Stimulated activated CD4-positive, alpha-beta T cell treated with anti-CD3 and anti-CD28 coated beads, Interleukin-12 subunit alpha, Interleukin-12 subunit beta, amount 100 ng/mL, for 48 hours (primary cell): ENCODE results near the gene VAC14.

Experiments used
- DNase-seq, 3 donors: peaks; one replicate each; pipeline ENCODE4 v3.0.0-alpha.2; 2020; ENCODE audit warnings: low read depth in 2 of 3, low spot score in 1 of 3

The VAC14 gene

DNA sequence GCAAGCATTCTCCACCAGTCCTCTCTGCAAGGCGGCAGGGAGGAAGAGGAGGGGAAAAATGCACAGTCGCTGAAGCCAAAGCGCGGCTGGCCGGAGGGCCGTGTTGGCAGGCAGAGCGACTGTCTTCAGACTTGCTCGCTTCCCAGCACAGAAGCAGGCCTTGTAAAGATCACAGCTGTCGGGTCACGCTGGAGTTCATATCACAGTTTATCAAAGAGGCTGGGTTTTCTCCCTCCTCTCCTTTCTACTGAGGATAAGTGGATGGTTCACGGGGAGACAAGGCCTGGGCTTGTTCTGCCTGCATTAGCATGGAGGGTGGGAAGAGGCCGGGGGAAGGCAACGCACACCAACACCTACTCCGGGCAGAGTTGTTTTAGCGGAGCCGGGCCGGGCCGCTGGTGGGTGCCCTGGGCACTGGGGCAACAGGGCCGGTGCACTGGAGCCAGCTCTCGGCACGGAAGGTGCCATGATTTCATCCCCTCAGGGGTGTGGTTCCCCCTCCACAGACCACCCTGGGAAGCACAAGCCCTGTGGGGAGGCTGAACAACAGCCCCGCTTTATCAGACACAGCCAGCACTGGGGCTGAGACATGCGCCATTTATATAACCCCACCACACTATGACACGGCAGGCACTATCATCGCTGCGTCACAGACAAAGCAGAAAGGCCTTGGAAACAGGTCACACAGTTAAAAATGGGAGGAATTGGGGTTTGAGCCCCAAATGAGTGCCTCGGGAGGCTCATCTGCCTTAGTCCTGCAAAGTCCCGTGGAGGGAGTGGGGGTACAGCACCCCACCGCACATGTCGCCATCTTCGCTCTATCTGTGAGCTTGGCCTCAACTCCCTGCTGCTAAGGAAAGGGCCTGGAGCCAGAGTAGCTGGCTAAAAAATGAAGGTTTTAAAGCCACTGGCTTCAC is 74.8 kb downstream of the VAC14 start:
- no peak for DNase-seq

DNA sequence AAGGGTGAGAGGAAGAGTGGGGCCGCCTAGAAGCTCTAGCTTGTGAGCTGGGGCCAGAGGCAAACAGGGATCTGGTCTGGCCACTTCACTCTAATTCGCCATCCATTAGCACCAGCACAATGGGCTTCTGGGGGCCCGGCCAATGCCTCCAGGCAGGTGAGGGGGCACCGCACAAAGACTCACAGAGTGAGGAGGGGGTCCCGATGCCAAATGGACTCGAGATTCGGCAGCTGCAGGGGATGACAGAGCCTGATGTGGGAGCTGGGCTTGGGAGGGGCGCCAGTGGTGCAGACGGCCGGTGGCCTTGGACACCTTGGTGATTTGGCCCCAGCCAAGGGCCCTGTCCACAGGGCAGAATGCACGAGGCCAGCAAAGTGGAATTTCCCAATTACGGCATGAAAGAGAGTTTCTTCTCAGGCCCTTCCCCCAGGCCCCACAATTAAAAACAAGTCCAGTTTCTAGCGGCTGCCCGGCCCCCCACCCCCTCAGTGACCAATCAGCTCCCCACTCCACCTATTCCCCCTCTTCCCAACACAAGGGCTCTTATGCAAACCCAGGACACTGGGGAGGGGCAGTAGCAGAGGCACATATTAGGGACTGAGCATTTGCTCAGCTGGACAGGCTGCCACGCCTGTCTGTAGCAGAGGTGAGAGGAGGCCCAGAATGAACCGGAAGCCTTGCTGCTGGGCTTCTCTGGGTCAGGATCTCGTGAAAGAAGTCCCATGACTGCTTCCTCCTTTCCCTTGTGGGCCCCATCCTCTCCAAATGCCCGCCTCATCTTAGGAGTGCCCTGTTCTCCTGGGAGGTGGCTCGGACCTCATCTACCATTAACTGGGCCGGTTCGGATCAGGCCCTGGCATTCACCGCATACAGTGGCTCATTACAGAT is 75.7 kb downstream of the VAC14 start:
- no peak for DNase-seq

DNA sequence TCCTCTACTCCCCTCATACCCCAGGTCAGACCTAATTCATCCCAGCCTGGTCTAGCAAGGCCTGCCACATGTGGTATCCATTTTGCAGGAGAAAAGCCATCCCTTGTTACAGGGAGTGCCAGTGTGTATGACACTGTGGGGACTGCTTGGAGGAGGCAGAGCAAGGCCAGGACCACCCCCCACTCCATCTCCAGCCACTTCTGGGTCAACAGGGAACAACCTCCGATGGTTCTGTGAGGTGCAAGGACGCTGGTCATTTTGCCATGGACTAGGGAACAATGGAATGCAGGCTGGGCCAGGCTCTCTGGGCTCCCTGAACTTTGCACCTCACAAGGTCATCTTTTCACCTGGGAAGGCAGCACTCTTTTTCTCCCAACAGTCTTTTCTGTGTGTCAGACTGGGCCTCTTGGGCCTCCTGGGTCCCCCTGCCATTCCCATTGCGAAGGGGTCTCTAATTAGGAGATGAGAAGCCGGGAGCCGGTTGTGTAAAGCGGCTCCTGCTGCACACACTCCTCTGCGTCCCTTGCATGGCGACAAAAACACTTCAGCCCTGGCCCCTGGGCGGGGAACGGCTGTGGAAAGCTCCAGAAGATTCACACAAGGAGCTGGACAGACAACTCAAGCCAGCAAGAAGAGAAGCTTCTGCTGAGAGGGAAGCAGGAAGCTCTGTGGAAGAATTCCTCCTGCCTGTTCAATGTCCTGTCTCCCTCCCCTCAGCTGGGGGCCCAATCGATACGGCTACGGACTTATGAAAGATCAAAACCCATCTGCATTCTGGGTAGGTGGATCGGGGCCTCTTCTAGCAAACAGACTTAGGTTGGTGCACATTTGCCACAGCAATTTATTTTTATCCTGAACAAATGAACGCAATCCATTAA is 76.6 kb downstream of the VAC14 start:
- no peak for DNase-seq

DNA sequence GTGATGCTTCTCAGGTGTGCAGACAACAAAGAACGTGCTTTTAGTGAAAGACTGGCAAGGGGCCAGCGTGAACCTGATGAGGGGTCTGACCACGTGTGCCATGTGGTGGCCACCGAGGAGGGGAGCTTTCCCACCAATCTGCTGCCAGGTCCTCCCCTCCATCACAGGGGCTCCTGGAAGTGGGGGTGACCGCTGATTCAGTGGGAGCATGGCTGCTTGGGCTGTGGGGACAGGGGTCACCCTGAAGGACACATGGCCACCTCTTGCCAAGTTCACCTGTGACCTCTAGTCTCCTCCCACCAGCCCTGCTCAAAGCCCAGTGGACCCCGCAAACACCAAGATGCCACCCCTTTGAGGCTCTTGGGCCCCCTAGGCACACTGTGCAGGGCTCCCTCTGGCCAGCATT is 77.2 kb downstream of the VAC14 start:
- no peak for DNase-seq

DNA sequence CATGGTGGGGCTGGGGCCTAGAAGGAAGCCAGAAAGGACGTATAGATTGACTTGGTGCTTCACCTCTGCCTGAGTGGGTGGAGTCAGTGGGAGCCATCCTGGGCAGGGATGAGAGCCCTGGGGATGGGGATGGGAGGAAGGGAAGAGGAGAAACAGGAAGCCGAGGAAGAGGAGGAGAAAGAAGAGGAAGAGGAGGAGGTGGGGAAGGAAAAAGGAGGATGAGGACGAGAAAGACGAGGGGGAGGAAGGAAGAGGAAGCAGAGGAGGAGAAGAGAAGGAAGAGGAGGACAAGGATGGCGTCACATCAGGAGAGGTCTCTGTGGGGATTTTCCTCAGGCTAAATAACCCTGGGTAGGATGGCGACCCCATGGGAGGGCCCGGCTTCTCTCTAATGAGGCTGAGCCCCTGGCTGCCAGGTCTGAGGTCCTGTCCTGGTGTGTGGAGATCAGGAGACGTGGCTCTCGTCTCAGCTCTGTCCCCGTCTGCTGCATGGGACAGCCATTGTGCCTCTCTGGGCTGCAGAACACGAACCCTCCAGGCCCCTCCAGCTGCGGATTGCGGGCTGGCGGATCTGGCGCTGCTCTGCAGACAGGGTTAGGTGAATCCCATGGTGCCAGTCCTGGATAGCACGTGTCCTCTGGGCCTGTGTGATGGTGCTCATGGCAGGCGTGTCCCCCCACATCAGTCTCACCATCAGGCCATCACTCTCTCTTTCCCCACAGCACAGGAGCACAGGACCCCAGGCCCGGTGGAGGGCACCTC is 79.6 kb downstream of the VAC14 start:
- DNase-seq = no peak

DNA sequence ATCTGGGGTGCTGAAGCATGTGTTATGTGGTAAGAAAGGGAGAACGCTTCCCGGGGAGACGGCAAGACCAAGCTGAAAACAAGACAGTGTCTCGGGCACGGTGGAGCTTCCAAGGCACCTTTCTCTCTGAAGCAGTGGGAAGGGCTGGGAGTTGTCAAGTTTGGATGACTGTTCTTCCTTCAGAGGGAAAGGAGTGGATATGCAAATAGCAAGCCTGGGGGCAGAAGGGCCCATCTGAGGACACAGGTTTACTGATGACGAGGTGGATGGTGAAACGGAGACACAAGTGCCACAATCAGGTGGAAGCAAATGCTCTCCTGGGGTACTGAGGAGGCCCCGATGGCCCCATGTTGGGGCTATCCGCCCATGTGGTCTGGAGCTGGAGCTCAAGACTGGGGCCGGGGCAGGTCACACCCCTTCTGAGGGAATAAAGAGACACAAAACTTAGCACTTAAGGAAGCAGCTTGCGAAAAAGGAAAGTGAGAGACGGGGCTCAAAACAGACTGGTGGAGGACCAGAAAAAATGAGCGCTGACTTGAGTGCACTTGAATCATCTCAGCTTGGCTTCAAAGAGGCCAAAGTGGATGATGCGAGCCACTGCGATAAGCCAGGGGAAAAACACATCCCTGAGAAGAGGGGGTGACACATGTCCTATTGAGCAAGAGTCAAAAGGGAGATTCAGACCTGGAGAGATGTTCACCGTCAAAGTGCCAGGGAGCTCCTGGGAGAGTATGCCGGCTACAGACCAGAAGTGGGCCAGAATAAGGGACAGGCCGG is 80.3 kb downstream of the VAC14 start:
- no peak for DNase-seq

DNA sequence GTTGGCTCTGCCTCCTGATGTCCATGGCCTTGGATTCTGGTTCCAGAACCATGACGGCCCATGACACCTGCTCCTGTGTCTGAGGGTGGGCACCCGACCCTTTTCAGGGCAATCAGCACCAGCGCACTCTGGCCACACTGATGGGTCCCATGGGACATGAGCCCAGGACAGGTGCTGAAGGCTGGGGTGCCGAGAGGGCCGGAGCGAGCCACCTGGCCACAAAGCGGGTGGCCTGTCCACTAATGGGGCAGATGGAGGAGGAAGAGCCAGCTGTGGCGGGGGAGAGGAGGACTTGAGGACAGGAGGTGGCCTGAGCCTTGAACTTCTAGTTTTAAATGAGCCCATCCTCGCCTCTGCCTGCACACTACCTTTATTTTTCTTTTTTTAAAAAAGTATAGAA is 83.9 kb downstream of the VAC14 start:
- no peak for DNase-seq

DNA sequence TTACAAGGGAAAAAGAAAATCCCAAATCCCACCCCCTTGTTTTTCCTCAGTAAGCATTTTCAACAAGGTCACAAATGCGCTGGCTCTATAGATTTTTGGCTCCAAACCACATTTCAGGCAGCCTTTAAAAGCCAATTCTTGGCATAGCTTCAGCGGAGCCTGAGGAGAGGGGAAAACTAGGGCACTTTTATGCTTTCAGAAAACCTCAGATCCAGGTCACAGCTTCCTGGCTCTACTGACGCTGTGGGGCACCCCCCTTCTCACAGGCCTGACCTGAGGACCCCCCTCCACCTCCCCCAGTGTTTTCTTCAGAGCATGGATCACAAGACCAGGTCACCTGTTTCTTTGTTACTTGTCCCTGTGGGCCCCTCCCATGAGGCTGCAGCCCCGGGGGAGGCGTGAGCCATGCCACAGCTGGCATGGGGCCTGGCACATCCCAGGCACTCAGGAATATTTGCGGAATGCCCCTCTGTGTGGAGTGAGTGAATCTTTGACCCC is 85.0 kb downstream of the VAC14 start:
- no peak for DNase-seq

DNA sequence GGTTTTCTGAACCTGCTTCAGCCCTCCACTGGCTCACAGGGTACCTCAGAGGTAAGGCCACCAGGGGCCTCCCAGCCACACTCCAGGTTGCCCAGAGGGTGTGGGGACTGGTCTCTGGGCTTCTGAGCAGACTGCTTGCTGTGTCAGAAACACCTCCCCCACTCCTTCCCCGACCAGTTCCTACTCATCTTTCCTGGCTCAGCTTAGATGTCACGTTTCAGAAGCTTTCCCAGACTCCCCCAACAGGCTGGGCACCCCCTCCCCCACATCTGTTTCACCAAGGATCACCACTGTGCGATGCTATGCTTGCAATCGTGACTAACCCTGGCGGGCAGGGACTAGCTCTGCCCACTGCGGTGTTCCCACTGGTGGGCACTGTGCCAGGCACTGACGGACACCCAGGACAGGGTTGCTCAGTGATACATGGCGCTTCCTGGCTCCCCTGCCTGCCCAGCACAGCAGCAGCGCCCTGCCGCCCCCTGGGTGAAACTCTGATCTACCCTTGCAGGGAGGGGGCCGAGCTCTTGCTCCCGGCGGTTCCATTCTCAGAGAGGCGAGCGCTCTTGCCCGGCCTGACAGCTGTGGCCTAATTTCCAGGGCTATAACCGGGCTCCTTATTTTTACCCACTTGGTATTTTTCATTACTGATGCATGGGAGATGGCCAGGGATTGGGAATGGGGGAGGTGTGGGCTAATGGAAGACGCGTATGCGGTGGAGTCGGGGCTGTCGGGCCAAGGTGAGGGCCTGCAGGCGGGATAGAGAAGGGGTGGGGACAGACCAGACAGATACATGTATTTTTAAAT is 85.7 kb downstream of the VAC14 start:
- DNase-seq = no peak

DNA sequence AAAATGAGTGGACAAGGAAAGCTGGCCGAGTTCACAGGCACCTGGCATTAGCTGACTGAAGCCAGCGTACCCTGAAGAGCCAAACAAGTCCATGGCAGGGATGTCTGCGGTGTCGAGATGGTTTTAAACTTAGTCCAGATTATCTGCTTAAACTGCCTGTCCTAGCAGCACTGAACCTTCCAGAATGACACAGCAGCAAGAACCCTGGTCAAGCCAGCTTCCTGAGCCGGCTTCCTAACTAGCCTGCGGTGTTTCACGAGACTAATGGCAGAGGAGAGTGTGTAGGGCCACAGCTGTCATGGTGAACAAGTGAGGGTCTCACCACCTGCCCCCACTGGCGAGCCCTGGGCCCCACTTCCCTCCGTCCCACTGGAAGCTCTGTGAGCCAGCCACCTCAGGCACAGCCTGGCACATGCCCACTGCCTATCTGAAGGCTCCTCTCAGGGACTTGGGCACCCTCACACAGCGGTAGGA is 86.3 kb downstream of the VAC14 start:
- no peak for DNase-seq

DNA sequence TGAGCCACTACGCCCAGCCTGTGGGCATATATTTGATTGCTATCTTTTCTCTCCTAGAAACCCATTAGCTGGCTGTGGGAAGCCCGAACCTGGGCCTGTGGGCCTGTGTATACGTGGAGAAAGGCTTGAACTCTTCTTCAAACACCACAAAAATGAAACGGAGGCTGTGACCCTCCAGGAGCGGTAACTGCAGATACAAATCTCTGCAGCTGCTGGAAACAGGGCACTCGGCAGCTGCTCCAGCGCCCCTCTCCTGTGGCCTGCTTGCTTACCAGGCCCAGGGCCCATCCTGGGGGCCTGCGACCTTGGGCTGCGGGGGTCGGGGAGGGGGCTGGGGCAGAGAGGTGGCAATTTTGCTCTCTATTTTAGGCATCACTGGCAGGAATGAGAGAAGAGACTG is 87.1 kb downstream of the VAC14 start:
- no peak for DNase-seq

DNA sequence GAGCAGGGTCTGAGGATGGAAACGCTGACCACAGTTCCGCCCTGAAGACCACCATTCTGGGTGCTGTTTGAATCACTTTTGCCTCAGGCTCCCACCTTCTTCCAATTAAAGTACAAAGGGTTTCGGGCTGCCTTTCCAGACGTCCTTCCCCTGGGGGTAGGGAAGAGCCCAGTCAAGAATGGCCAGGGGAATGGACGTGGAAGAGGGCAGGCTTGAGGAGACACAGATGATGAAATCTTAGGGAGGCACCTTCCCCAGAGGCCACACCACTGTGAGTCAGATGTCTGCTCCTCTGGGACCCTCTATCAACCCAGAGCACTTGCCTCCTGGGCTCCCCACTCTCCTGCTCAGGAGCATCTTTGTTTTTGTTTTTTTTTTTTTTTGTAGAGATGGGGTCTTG is 87.6 kb downstream of the VAC14 start:
- DNase-seq = no peak

DNA sequence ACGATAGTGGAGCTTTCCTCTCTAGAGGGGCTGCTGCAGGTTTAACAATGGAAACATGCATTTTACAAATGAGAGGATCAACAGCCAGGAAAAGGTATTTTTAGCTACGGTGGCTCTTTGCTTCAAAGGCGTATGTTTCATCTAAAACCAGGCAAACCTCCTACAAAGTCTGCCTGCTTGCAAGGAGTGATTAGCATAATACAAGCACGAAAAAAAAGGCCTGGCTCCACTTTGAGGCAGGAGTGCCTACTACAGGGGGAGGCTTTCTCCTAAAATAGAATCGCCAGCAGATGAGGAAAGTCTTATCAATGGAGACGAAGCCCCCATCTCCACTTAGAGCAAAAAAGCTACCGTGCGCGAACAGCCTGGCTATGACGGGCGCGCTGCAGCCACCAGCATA is 88.0 kb downstream of the VAC14 start:
- no peak for DNase-seq

DNA sequence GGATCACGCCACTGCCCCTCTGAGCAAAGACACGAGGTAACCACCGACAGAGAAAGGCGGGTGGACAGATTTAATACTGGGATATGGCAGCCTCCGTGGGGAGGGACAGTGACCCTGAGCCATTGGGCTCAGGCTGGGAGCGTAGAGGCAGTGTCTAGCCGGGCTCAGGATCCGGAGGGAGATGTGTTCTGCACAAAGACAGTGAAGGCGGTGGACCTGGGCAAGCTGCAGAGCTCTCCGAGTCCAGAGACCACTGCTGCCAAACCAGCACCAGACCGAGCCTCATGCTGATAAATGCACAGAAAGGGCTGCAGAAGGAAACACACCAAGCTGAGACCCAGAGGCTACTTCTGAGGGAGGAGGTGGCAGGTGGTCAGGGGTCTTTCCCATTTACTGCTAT is 88.6 kb downstream of the VAC14 start:
- DNase-seq = no peak

DNA sequence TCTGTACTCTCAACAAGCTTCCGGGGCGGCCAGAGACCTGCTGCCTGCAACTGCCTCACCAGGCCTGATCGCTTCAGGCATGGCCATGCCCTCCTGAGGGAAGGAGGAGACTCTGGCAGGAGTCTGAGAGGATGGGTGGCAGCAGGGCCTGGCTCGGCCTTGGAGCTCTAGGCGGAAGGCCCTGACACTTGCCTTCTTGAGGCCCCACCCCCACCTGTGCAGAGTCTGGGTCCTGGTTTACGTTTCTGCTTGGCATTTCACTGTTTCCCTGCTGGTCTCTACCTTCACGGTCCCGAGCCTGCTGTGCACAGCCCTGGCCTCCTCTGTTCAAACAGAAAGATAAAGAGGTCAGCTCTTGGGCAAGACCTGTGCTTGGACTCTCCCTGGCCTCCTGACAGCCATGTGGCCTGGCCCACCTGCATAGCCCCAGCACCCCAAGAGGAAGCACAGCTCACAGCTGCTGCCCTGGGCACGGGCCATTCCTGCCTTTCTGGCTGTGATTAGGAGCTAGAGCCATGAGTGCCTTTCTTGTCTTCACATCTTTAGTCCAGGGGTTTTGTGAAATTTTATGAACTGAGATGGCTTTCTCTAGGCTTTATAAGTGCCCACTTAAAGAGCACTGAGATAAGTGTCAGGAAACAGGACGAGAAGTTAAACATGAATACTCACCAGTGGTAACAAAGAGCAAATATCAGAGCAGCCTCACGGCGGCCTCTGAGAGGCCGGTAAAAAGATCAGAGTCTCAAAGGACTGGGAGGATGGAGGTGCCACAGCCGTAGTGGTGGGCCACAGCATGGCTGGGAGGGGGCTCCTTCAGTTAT is 89.5 kb downstream of the VAC14 start:
- DNase-seq = no peak

DNA sequence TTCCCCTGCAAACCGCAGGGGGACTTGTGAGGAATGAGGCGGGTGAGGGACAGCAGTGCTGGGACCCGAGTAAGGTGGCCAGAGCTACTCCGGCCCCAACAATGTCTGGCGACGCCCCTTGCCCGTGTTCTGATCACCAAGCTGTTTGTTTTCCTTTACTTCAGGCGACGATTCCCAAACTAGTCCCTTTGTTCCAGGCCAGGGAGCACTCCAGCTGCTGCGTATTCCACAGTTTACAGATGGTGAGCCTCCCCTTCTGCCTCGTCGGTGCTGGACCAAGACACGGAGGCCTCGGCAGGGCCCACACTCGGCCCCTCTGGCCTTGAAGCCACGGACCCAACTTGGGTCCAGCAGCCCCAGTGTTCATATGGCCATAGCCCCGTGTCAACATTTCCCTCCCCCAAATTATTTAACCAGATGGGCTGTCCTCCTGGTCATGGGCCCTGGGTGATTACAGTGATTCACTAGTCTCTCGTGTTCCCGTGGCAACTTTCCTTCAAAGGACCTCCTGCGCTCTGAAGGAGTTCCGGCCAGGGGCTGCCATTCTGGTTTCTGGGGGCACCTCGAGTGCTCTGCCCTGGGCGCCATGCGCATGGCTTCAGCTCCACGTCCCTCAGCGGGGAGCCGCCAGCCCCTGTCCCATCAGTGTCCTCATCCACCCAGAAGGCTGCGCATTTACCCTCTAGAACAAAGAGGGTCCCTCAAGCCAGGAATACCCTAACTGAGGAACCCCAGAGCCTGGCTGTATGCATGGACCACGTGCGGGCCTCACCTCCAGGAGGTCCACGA is 90.3 kb downstream of the VAC14 start:
- no peak for DNase-seq

DNA sequence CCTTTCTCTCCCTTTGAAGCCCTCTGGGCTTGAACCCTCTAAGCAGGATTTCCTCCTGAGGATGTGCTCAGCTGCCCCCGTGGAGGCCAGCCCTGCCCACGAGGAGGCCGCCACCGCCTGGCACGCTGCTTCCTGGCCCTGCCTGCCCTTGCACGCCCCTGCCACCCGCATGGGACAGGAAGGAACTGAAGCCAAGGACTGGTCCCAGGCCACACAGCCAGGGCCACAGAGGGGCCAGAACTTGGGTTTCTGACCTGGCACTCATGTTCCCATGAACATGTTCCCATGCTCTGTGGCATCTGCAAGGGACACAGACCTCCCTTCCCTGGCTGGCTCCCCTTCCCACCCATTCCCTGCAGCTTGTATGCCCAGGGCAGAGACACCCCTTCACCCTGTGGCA is 91.0 kb downstream of the VAC14 start:
- DNase-seq = no peak
